Astrocyte of the spinal cord (primary cell): ENCODE measurements around the gene TBX4.
"Not testable (repeated sequence)": the region's sequence is repeated elsewhere in the genome, so short reads cannot be mapped to it uniquely, and the experiment has no call there.

ENCODE experiments used
- DNase-seq: peaks from one replicate; pipeline ENCODE4 v3.0.0; 2011; ENCODE audit warnings: low read depth, low spot score
- H3K4me3 ChIP-seq: 2 replicates; pipeline ENCODE4 v1.5.1; 2011; ENCODE audit warnings: low read depth, mild to moderate bottlenecking, low read length, moderate library complexity
- CTCF ChIP-seq: IDR thresholded peaks from 2 replicates; pipeline ENCODE4 v1.5.1; 2012; ENCODE audit warnings: low read depth, mild to moderate bottlenecking, low read length, inconsistent platforms
- in situ Hi-C: cut with HindIII; loops from 2 replicates; pipeline ENCODE4 v1.10.0; 2017; ENCODE audit warnings: low sequenced_read_pairs

Gene TBX4

GRCh38 chr17:61502292-61502691, 50.1 kb downstream of the TBX4 start:
- no peak overlapping the region for H3K4me3 ChIP-seq
- TF ChIP-seq CTCF, result no peak
- in situ Hi-C loops, result no loop called here
- no peak for DNase-seq

GRCh38 chr17:61503961-61504360, 51.7 kb downstream of the TBX4 start:
- no peak for TF ChIP-seq CTCF
- DNase-seq, result no peak
- in situ Hi-C loops, result no loop called here
- no peak overlapping the region for H3K4me3 ChIP-seq

GRCh38 chr17:61504697-61505096, 52.5 kb downstream of the TBX4 start:
- TF ChIP-seq CTCF, result no peak
- H3K4me3 ChIP-seq, result no peak overlapping the region
- peak; percentile 86 for DNase-seq

GRCh38 chr17:61505846-61506627, 53.8 kb downstream of the TBX4 start:
- TF ChIP-seq CTCF, result no peak
- in situ Hi-C loops, result no loop called here
- no peak overlapping the region for H3K4me3 ChIP-seq
- no peak for DNase-seq

More at GRCh38 chr17:61504697-61505096, 52.5 kb downstream of the TBX4 start:
- in situ Hi-C loops, result no loop called here

GRCh38 chr17:61507383-61508066, 55.3 kb downstream of the TBX4 start:
- no peak for TF ChIP-seq CTCF
- in situ Hi-C loops, result no loop called here

GRCh38 chr17:61508912-61509311, 56.7 kb downstream of the TBX4 start:
- TF ChIP-seq CTCF, result no peak
- no peak overlapping the region for H3K4me3 ChIP-seq
- in situ Hi-C loops, result no loop called here
- no peak for DNase-seq

More at GRCh38 chr17:61507383-61508066, 55.3 kb downstream of the TBX4 start:
- H3K4me3 ChIP-seq, result no peak overlapping the region
- DNase-seq, result no peak

GRCh38 chr17:61509454-61509853, 57.2 kb downstream of the TBX4 start:
- H3K4me3 ChIP-seq, in situ Hi-C loops, DNase-seq: not testable (repeated sequence)
